Measurements from ENCODE around the gene RHOT2.

The RHOT2 gene

GRCh38 chr16:625117-625976 lies 42.6 kb upstream of the RHOT2 start:
- DNase-seq (ENCODE audit: low read depth): no peak
- H3K4me3 ChIP-seq (ENCODE audit: low read depth, low read length): no peak overlapping the region
- no peak for TF ChIP-seq CTCF (IDR thresholded peaks at IDR 0.05; ENCODE audit: insufficient read depth, low read depth, low read length, missing control alignments)

DNA sequence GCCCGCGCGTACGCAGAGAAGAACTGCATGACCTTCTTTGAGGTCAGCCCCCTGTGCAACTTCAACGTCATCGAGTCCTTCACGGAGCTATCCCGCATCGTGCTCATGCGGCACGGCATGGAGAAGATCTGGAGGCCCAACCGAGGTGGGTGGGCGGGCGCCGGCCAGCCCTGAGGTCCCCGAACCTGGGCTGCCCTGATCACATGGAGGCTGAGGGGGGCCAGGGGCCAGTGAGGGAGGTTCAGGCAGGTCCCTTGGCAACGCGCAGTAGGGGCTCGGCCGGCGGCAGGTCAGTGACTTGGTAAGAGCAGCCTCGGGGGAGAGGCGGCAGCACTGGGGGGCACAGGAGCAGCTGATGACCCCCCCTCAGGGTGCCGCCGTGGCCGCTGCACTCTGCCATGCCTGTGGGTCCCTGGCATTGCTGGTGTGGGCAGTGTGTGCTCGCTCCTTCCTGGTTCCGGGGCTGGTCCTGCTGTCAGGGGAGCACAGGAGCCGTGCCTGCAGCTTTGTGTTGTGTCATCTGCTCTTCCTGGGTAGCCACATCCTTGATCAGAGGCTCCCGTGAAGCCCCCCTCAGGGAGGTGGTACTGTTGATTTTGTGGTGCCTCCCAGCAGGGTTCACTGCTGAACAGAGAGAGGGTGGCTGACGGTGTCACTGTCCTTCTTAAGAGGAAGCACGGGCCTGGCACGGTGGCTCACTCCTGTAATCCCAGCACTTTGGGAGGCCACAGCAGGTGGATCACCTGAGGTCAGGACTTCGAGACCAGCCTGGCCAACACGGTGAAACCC lies 41.8 kb upstream of the RHOT2 start:
- no peak overlapping the region for H3K4me3 ChIP-seq (ENCODE audit: low read depth, low read length)
- no peak for DNase-seq (ENCODE audit: low read depth)
- TF ChIP-seq CTCF (IDR thresholded peaks at IDR 0.05; ENCODE audit: insufficient read depth, low read depth, low read length, missing control alignments): no peak

- no peak for TF ChIP-seq CTCF (IDR thresholded peaks at IDR 0.05; ENCODE audit: insufficient read depth, low read depth, low read length, missing control alignments)
- no peak for DNase-seq (ENCODE audit: low read depth)
- no peak overlapping the region for H3K4me3 ChIP-seq (ENCODE audit: low read depth, low read length)
These were observed 41.0 kb upstream of the RHOT2 start for GRCh38 chr16:626787-627453.

DNA sequence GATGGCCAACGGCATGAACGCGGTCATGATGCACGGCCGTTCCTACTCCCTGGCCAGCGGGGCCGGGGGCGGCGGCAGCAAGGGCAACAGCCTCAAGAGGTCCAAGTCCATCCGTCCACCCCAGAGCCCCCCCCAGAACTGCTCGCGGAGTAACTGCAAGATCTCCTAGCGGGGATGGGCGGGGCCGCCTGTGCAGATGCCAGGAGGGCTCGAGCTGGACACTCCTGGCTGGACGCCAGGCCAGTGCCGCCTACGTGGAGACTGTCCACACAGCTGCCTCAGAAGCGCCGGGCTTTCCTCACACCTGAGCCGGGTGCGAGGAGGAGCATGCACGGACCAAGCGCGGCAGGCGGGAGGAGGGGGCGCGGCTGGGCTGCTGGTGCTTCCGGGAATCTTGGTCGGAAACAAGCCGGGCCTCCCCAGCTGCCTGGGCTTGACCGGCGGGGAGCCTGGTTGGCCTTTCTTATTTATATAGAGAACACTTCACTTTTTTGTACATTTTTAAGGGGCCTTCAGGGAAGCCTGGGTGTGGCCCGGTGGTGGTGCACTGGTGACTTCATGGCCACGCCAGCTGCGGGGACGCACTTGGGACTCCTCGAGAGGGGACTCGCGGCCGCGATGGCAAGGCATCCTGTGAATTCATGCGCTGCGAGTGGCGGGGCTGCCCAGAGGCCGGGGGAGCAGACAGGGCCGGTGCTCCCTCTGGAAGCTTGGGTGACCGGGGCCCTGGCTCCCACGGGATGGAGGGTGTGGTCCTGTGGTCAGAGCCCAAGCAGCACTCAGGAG lies 40.3 kb upstream of the RHOT2 start:
- no peak for DNase-seq (ENCODE audit: low read depth)
- no peak overlapping the region for H3K4me3 ChIP-seq (ENCODE audit: low read depth, low read length)
- no peak for TF ChIP-seq CTCF (IDR thresholded peaks at IDR 0.05; ENCODE audit: insufficient read depth, low read depth, low read length, missing control alignments)

DNA sequence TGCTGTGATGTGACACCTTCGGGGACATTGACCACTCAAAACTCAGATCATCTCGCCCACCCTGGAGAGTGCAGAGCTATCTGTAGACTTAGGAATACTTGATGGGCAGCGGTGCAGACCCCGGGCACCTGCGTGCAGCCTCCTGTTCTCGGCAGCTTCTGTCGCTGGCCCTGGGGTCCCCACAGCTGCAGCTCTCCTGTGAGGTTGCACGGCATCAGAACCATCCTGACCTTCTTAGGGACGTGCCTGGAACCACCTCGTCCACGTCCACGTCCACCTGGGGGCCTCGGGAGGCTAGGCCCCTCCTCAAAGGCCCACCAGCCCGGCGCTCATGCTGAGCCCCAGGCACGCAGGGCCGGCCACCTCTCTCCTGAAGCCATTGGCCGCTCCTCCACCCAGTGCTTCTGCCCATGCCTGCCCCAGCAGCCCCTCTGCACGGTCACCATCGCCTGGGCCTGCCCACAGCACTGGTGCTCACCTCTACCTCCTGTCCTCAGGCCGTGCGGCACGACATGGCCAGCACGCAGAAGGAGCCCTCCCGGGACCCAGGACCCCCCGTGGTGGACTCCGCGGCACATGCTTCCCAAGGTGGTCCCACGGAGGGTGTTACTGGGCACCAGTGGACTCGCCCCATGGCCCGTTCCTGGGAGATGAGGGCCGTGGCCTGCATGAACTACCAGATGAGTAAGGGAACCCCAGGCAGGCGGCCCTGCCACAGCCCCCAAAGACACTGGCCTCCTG lies 39.4 kb upstream of the RHOT2 start:
- no peak for TF ChIP-seq CTCF (IDR thresholded peaks at IDR 0.05; ENCODE audit: insufficient read depth, low read depth, low read length, missing control alignments)
- DNase-seq (ENCODE audit: low read depth): no peak
- H3K4me3 ChIP-seq (ENCODE audit: low read depth, low read length): no peak overlapping the region
